SK-N-MC (cell line): ENCODE measurements around the gene INMT.

Source experiments
- DNase-seq: peaks from one replicate; pipeline ENCODE4 v3.0.0-alpha.2; 2011; ENCODE audit warnings: low read depth, low spot score
- H3K27ac ChIP-seq: fragments of 200-600 bp; sonication (generic); 2 replicates; pipeline ENCODE4 v1.5.1; 2016; ENCODE audit warnings: mixed run types
- H3K36me3 ChIP-seq: fragments of 200-600 bp; sonication (generic); 2 replicates; pipeline ENCODE4 v1.6.1; 2017; ENCODE audit warnings: antibody characterized with exemption, low read length, mixed read lengths; ENCODE audit not compliant: insufficient read depth
- H3K4me3 ChIP-seq: fragments of 200-600 bp; sonication (generic); 2 replicates; pipeline ENCODE4 v1.5.1; 2016
- H3K9ac ChIP-seq: fragments of 200-600 bp; sonication (generic); 2 replicates; pipeline ENCODE4 v1.8.0; 2017; ENCODE audit warnings: mixed run types, mixed read lengths; ENCODE audit not compliant: insufficient read length
- H3K9me3 ChIP-seq: fragments of 200-600 bp; sonication (generic); 2 replicates; pipeline ENCODE4 v1.6.1; 2017; ENCODE audit warnings: low read depth, mild to moderate bottlenecking, antibody characterized with exemption, low read length, moderate library complexity, mixed read lengths
- EZH2 ChIP-seq: fragments of 200-600 bp; sonication (generic); IDR thresholded peaks from one replicate; pipeline ENCODE4 v1.6.1; 2017; ENCODE audit warnings: antibody characterized with exemption
- FOXP2 ChIP-seq: optimal IDR thresholded peaks from 2 replicates; pipeline ENCODE3; 2011; ENCODE audit warnings: mild to moderate bottlenecking, moderate library complexity; ENCODE audit not compliant: insufficient read depth; ENCODE audit errors: extremely low read length, control extremely low read depth
- POLR2AphosphoS5 ChIP-seq: IDR thresholded peaks from 2 replicates; pipeline ENCODE4 v1.6.1; 2012; ENCODE audit warnings: mild to moderate bottlenecking, low read depth, low read length, borderline replicate concordance

INMT gene

DNA sequence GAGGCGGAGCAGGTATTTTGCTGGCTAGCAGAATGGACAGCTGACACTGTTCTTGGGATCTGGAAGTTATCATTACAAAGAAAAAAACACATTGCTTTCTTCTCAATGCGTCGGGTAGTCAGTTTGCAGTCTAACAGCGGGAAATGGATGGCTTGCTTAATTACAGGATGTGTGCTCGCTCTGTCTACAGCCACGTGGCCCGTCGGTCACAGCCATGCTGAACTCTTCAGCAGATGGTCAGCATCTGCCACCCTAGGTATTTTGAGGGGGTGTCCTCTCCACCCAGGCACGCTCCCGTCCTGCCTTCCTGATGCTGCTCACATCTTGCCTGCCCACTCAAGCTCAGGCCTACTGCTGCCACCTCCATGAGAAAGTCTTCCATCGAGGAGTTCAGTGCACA is 20.4 kb upstream of the INMT start:
- Histone ChIP-seq H3K4me3 (no peak overlapping the region), H3K9me3 (no peaks in the 10 kb centered on the region), H3K27ac (no peak overlapping the region), H3K36me3 (no peaks in the 10 kb centered on the region), H3K9ac (no peak overlapping the region)
- TF ChIP-seq POLR2AphosphoS5 = no peak
- no peak for TF ChIP-seq EZH2
- TF ChIP-seq FOXP2 = no peak
- DNase-seq = no peak

DNA sequence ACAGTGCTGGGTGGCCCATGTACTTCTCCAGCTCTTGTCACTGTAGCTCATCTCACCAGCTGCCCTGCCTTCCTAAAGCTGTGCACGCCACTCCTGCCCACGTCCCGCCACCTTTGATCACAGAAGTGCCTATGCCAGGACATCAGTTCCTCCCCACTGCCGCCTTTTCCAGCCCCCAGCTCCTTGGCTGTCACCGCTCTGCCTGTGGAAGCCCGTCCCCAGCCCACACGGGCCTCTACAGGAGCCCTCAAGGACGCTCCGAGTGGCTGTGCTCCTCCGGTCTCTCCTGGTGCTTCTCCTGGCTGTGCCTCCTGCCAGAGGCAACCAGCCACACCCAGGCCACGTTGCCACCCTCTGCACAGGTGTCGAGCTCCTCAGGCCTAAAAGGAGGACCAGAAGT is 19.3 kb upstream of the INMT start:
- no peaks in the 10 kb centered on the region for H3K9me3 ChIP-seq
- no peak for DNase-seq

DNA sequence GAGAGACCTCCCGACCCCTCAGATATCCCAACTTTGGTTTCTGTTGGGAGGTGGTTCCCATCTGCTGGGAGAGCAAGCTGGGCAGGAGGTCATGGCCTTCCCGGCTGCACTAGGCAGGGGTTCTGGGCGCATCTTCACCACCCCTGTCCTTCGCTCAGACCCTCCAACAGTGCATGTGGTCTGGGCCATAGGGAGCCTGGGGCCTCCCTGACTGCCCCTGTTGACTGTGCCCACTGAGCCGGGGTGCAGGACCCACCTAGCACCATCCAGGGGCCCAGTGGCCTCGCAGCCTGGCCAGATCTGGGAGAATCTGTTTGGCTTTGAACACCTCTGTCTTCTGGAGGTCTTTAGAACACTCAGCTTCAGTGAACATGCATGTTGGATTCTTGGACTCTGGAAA is 18.7 kb upstream of the INMT start:
- Histone ChIP-seq H3K9me3 (no peaks in the 10 kb centered on the region), H3K9ac (no peak overlapping the region), H3K36me3 (no peaks in the 10 kb centered on the region), H3K27ac (no peak overlapping the region), H3K4me3 (no peak overlapping the region)
- no peak for DNase-seq
- TF ChIP-seq EZH2 (no peak), FOXP2 (no peak), POLR2AphosphoS5 (no peak)

More for the DNA sequence above, 19.3 kb upstream of the INMT start:
- TF ChIP-seq EZH2 (no peak), POLR2AphosphoS5 (no peak), FOXP2 (no peak)
- H3K36me3 ChIP-seq = no peaks in the 10 kb centered on the region
- H3K4me3 ChIP-seq = no peak overlapping the region
- no peak overlapping the region for H3K9ac ChIP-seq
- no peak overlapping the region for H3K27ac ChIP-seq

DNA sequence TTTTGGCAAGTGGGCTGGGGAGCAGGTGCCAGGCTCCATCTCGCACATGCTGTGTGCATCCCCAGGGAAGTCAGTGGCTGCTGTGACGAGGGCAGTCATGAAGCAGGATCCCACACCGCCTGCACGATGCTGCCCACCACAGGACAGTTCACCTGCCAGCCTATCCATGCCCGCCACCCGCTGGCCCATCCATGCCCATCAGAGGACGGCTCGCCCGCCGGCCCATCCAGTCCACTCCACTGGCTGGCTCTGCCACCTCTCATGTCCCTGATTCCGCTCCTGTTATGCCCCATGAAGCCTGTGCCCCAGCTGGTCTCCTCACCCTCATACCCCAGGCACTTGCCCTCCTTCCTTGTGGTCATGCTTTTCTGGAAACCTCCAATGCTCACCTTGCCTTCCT is 18.2 kb upstream of the INMT start:
- no peak overlapping the region for H3K4me3 ChIP-seq
- no peak overlapping the region for H3K9ac ChIP-seq
- TF ChIP-seq FOXP2 (no peak), EZH2 (no peak), POLR2AphosphoS5 (no peak)
- no peak overlapping the region for H3K27ac ChIP-seq
- no peaks in the 10 kb centered on the region for H3K36me3 ChIP-seq
- no peak for DNase-seq
- no peaks in the 10 kb centered on the region for H3K9me3 ChIP-seq

DNA sequence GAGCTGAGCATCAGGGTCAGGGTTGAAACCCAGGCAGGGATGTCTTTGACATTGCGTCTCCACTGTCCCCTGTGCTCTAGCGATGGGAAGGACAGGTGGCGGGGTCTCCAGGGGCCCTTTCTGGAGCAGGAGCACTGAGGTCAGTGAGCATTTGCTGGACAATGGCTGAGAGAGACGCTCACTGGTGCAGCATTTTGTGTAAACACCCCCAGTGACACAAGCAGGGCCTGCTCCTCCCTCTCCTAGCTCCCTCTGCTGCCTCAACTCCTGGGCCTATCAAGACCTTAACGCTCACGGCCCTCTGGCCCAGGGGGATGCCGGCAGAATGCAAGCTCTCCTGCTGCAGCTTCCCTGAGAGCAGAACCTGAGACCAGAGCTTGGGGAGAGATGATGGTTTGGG is 17.4 kb upstream of the INMT start:
- Histone ChIP-seq H3K9me3 (no peaks in the 10 kb centered on the region), H3K27ac (no peak overlapping the region), H3K4me3 (no peak overlapping the region), H3K36me3 (no peaks in the 10 kb centered on the region), H3K9ac (no peak overlapping the region)
- no peak for TF ChIP-seq FOXP2
- TF ChIP-seq POLR2AphosphoS5 = no peak
- TF ChIP-seq EZH2 = no peak
- DNase-seq = no peak

DNA sequence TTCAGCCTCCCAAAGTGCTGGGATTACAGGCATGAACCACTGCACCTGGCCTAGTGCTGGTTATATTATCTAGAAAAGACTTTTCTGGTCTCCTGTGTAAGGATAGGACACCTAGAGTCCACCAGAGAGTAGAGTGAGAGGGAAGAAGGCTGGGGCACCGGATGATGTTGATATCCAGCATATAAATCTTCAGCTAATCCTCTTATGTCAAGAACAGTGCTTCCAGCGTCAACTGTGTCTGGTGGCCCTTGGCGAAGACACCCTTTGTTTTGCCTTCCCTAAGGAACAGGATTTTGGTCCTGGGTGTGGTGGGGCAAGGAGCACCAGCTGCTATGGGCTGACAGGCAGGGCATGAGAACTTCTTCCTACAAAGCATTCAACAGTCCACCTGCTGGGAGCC is 16.3 kb upstream of the INMT start:
- Histone ChIP-seq H3K36me3 (no peaks in the 10 kb centered on the region), H3K27ac (no peak overlapping the region), H3K9ac (no peak overlapping the region), H3K4me3 (no peak overlapping the region), H3K9me3 (no peaks in the 10 kb centered on the region)
- TF ChIP-seq FOXP2 (no peak), POLR2AphosphoS5 (no peak), EZH2 (no peak)
- DNase-seq = no peak

DNA sequence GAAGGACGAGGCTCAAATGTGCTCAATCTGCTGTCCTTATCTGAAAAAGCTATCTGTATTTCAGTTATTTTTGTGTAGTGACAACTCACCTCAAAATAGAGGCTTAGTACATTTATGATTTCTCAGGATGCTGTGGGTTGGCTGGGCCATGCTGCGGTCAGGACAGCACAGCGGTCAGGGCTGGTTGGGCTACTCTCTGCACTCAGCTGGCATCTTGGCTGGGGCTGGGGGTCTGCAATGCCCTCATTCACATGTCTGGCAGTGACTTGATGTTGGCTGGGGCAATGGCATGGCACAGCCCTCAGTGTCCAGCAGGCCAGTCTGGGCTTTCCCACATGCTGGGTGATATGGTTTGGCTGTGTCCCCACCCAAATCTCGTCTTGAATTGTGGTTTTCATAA is 15.6 kb upstream of the INMT start:
- TF ChIP-seq FOXP2 (no peak), POLR2AphosphoS5 (no peak), EZH2 (no peak)
- no peak overlapping the region for H3K4me3 ChIP-seq
- no peaks in the 10 kb centered on the region for H3K36me3 ChIP-seq
- H3K9ac ChIP-seq = no peak overlapping the region
- no peak overlapping the region for H3K27ac ChIP-seq
- H3K9me3 ChIP-seq = no peaks in the 10 kb centered on the region
- DNase-seq = no peak

DNA sequence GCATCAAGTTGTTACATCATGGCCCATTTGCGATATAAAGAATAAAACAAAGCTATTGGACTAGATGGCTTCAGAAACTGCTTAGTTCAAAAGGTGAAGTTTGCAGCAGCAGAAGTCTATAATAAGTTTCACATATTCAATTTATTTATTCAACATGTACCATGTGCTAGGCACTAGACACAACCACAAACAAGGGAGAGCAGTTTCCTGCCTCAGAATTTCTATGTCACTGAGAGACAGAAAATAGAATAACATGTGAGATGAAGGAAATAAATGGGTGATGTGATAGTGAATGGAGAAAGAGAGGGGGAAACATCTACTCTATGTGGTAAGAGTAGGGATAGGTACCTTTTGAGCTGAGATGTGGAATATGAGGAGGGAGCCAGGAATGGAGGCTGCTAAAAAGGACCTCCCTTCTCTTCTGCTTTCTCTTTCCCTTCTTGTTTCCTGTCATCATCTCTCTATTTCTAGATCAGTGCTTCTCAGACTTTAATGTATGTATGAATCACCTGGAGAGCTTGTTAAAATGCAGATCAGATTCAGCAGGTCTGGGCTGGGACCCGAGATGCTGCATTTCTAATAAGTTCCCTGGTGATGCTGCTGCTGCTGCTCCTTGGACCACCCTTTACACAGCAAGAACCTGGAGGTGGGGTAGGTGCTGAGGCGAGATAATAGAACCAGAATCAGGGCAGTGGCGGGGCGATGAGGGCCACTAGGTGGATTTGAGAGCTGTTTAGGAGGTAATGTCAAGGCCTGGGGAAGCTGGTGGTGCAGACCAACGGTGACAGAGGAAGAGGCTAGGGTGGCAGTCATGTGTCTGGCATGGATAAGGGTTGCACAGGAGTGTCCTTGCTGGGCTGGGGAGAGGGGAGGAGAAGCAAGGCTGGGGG is 13.7 kb upstream of the INMT start:
- no peak for DNase-seq

More for the DNA sequence above, 13.7 kb upstream of the INMT start:
- H3K9me3 ChIP-seq = no peaks in the 10 kb centered on the region
- TF ChIP-seq FOXP2 (no peak), EZH2 (no peak), POLR2AphosphoS5 (no peak)
- H3K27ac ChIP-seq = no peak overlapping the region
- H3K9ac ChIP-seq = no peak overlapping the region
- no peak overlapping the region for H3K4me3 ChIP-seq
- no peaks in the 10 kb centered on the region for H3K36me3 ChIP-seq
